Hippocampal formation (tissue), 2 donors: ENCODE results near the gene CHAF1B.

Experiments
- DNase-seq, 2 donors: peaks; one replicate each; lab custom pipeline; 2025; lab: John Stamatoyannopoulos, UW

The CHAF1B gene

GRCh38 chr21:36428761-36429432 is 43.7 kb downstream of the CHAF1B start:
- DNase-seq = no peak

GRCh38 chr21:36429947-36430546 is 44.9 kb downstream of the CHAF1B start:
- no peak for DNase-seq

- DNase-seq = no peak
These were observed 45.6 kb downstream of the CHAF1B start for GRCh38 chr21:36430841-36431240.

- no peak for DNase-seq
These were observed 46.1 kb downstream of the CHAF1B start for GRCh38 chr21:36431252-36431651.

- DNase-seq = no peak
These were observed 48.0 kb downstream of the CHAF1B start for GRCh38 chr21:36433059-36433709.

GRCh38 chr21:36434144-36434543 is 49.0 kb downstream of the CHAF1B start:
- DNase-seq = no peak

- no peak for DNase-seq
These were observed 51.9 kb downstream of the CHAF1B start for GRCh38 chr21:36436829-36437744.

- no peak for DNase-seq
These were observed 52.5 kb downstream of the CHAF1B start for GRCh38 chr21:36437745-36438128.

- DNase-seq = no peak
These were observed 56.5 kb downstream of the CHAF1B start for GRCh38 chr21:36441715-36442114.

- DNase-seq = no peak
These were observed 61.1 kb downstream of the CHAF1B start for GRCh38 chr21:36446301-36446700.

- DNase-seq = no peak
These were observed 65.3 kb downstream of the CHAF1B start for GRCh38 chr21:36450511-36450910.

GRCh38 chr21:36451506-36451905 is 66.3 kb downstream of the CHAF1B start:
- no peak for DNase-seq

- DNase-seq = no peak
These were observed 67.2 kb downstream of the CHAF1B start for GRCh38 chr21:36452281-36452825.

- DNase-seq = no peak
These were observed 68.9 kb downstream of the CHAF1B start for GRCh38 chr21:36454093-36454531.

- DNase-seq = no peak
These were observed 69.5 kb downstream of the CHAF1B start for GRCh38 chr21:36454706-36455105.

- DNase-seq = no peak
These were observed 71.7 kb downstream of the CHAF1B start for GRCh38 chr21:36456729-36457414.

GRCh38 chr21:36459098-36459497 is 73.9 kb downstream of the CHAF1B start:
- DNase-seq = no peak

GRCh38 chr21:36460866-36461265 is 75.7 kb downstream of the CHAF1B start:
- DNase-seq = no peak

- no peak for DNase-seq
These were observed 76.2 kb downstream of the CHAF1B start for GRCh38 chr21:36461277-36461917.

GRCh38 chr21:36461918-36462486 is 76.8 kb downstream of the CHAF1B start:
- no peak for DNase-seq
